ENCODE measurements around the gene SFPQ. TPM values are rescaled to one million over a fixed set of nuclear protein-coding genes. Genes with fewer than 3 reads are reported as not detected.

SFPQ gene
- total and polyA plus RNA-seq, 2 of the 8 experiments (the other 6 are each of a cell fraction or from before 2014, with no cell fraction given) = 118 to 469 TPM

DNA sequence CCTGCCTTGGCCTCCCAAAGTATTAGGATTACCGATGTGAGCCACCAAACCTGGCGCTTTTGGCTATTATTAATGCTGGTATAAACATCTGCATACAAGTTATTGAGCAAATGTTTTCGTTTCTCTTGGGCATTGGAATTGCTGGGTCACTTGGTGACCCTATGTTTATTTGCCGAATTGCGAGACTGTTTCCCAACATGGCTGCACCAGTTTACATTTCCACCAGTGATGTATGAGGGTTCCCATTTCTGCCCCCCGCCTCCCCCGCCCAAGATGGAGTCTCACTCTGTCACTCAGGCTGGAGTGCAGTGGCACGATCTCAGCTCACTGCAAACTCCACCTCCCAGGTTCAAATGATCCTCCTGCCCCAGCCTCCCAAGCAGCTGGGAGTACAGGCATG is 20.9 kb downstream of the SFPQ start:
- H3K4me3 ChIP-seq (ENCODE audit: extremely low read depth in 1 of 4, insufficient read depth in 2 of 4, low read depth in 3 of 4, low read length in 4 of 4) = no peak overlapping the region
- no peak overlapping the region for H2BK20ac ChIP-seq (ENCODE audit: low read length)
- peaks cover under 1 to 23% (median 15%) of the 10 kb centered on the region in 4 experiments for H3K36me3 ChIP-seq (ENCODE audit: control insufficient read depth in 2 of 4, insufficient read depth in 4 of 4, low read length in 3 of 4)
- H3K9ac ChIP-seq (replicated peaks in 1 of 4; ENCODE audit: extremely low read depth in 1 of 4, low read depth in 3 of 4, low read length in 3 of 4) = no peak overlapping the region
- CTCF ChIA-PET (ENCODE audit: partially characterized antibody) = interaction anchor here (0.6 to 1.0 kb wide), 2 partner anchors 44 to 167 kb away, joined by 3 read pairs; no protein-coding TSS in a partner anchor
- DNase-seq (ENCODE audit: low read depth in 1 of 2, low spot score in 2 of 2) (no peak), FAIRE-seq (no peak)
- H3K4me2 ChIP-seq (ENCODE audit: insufficient read depth in 1 of 2, low read depth in 2 of 2, low read length in 2 of 2) = no peak overlapping the region
- no peak overlapping the region for H3K18ac ChIP-seq (ENCODE audit: extremely low read depth, low read length)
- no peak overlapping the region for H2BK120ac ChIP-seq (replicated peaks; ENCODE audit: low read depth, low read length)
- no peaks in the 10 kb centered on the region for H3K4me1 ChIP-seq (replicated peaks in 1 of 4; ENCODE audit: control insufficient read depth in 3 of 4, insufficient read depth in 4 of 4, low read length in 3 of 4)
- no peaks in the 10 kb centered on the region for H3K79me2 ChIP-seq (ENCODE audit: control insufficient read depth in 1 of 2, insufficient read depth in 2 of 2, low read length in 2 of 2)
- no peak overlapping the region for H2AK5ac ChIP-seq (ENCODE audit: low read depth, low read length)
- H2BK12ac ChIP-seq (ENCODE audit: low read depth, low read length) = no peak overlapping the region
- no peaks in the 10 kb centered on the region for H3K9me3 ChIP-seq (ENCODE audit: insufficient read depth in 2 of 2, low read depth in 1 of 2, low read length in 1 of 2)
- H3K27ac ChIP-seq (ENCODE audit: low read depth, low read length) = no peak overlapping the region
- H4K5ac ChIP-seq (ENCODE audit: insufficient read length, low read depth, low read length) = no peak overlapping the region
- H4K8ac ChIP-seq (ENCODE audit: extremely low read depth, insufficient read depth, low read length) = no peak overlapping the region
- H4K91ac ChIP-seq (replicated peaks; ENCODE audit: insufficient read length, low read length) = no peak overlapping the region
- H4K20me1 ChIP-seq (replicated peaks in 1 of 2; ENCODE audit: control insufficient read depth in 1 of 2, insufficient read depth in 2 of 2, low read length in 2 of 2) = peaks cover 3% of the 10 kb centered on the region in 2 experiments
- no peak overlapping the region for H2AFZ ChIP-seq (ENCODE audit: low read length)
- H3K23ac ChIP-seq (ENCODE audit: insufficient read length) = no peak overlapping the region
- H3K14ac ChIP-seq (ENCODE audit: insufficient read length) = no peak overlapping the region
- H3K4ac ChIP-seq (replicated peaks; ENCODE audit: insufficient read length, low read depth, low read length) = no peak overlapping the region
- no peak overlapping the region for H2BK15ac ChIP-seq (ENCODE audit: low read length)
- POLR2A ChIA-PET (ENCODE audit: partially characterized antibody) = interaction anchor here (0.7 to 5.7 kb wide), 7 partner anchors 9 to 143 kb away, joined by 3 to 46 read pairs (median 11); no protein-coding TSS in a partner anchor
- no peak overlapping the region for H2BK5ac ChIP-seq (ENCODE audit: low read depth, low read length)
- no peaks in the 10 kb centered on the region for H3K23me2 ChIP-seq (ENCODE audit: low read depth, low read length)
- no peaks in the 10 kb centered on the region for H3K27me3 ChIP-seq (replicated peaks in 1 of 4; ENCODE audit: control insufficient read depth in 3 of 4, extremely low read depth in 1 of 4, insufficient read depth in 3 of 4, low read length in 3 of 4)
- WGBS, 2 experiments (ENCODE audit: extremely low coverage in 1 of 2, insufficient coverage in 1 of 2, insufficient read length in 1 of 2, insufficient replicate concordance in 2 of 2, low coverage in 1 of 2, low lambda C conversion rate in 2 of 2, missing lambda C conversion rate in 1 of 2) = 90% methylated on average over 8 of the region's 8 CpGs; no CpG with 5 or more reads in 1 of the 2 experiments
- no peaks in the 10 kb centered on the region; the same call in 1 of the 2 replicates for H3K79me1 ChIP-seq (ENCODE audit: low read depth, low read length)
- no peak overlapping the region for H3K56ac ChIP-seq (replicated peaks; ENCODE audit: insufficient read length, low read depth, low read length)
- TF ChIP-seq, protein P1, sequence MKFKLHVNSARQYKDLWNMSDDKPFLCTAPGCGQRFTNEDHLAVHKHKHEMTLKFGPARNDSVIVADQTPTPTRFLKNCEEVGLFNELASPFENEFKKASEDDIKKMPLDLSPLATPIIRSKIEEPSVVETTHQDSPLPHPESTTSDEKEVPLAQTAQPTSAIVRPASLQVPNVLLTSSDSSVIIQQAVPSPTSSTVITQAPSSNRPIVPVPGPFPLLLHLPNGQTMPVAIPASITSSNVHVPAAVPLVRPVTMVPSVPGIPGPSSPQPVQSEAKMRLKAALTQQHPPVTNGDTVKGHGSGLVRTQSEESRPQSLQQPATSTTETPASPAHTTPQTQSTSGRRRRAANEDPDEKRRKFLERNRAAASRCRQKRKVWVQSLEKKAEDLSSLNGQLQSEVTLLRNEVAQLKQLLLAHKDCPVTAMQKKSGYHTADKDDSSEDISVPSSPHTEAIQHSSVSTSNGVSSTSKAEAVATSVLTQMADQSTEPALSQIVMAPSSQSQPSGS (IDR thresholded peaks at IDR 0.05; ENCODE audit: low read length) = no peak
- TF ChIP-seq EP300 (IDR thresholded peaks at IDR 0.05; ENCODE audit: borderline replicate concordance in 1 of 2, low read depth in 2 of 2, low read length in 2 of 2) (no peak), FOSL1 (IDR thresholded peaks at IDR 0.05; ENCODE audit: insufficient read depth, low read depth, low read length) (no peak), SUZ12 (IDR thresholded peaks at IDR 0.05; ENCODE audit: low read length) (no peak), SIN3A (conservative IDR thresholded peaks at IDR 0.05 in 1 of 2, IDR thresholded peaks at IDR 0.05 in 1 of 2; ENCODE audit: low read depth in 1 of 2, low read length in 2 of 2) (no peak), JUND (IDR thresholded peaks at IDR 0.05; ENCODE audit: low read length) (no peak), CHD2 (IDR thresholded peaks at IDR 0.05; ENCODE audit: low read length) (no peak), POU5F1 (IDR thresholded peaks at IDR 0.05; ENCODE audit: low read depth, low read length) (no peak), KDM1A (IDR thresholded peaks at IDR 0.05; ENCODE audit: borderline replicate concordance, low read length) (no peak), CHD1 (IDR thresholded peaks at IDR 0.05; ENCODE audit: low read depth, low read length) (no peak)
- TF ChIP-seq, protein P2, sequence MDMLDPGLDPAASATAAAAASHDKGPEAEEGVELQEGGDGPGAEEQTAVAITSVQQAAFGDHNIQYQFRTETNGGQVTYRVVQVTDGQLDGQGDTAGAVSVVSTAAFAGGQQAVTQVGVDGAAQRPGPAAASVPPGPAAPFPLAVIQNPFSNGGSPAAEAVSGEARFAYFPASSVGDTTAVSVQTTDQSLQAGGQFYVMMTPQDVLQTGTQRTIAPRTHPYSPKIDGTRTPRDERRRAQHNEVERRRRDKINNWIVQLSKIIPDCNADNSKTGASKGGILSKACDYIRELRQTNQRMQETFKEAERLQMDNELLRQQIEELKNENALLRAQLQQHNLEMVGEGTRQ (IDR thresholded peaks at IDR 0.05; ENCODE audit: low read length) = no peak
